Hepatocyte (in vitro differentiated cells): ENCODE data around the gene BMP6.

Source experiments
- EZH2 ChIP-seq: fragments of 200-600 bp; sonication (generic); IDR thresholded peaks from 2 replicates; pipeline ENCODE4 v1.6.1; 2016; ENCODE audit warnings: antibody characterized with exemption, mild to moderate bottlenecking, borderline replicate concordance
- TF ChIP-seq, protein P1 (sequence below): fragments of 200-600 bp; sonication (generic); IDR thresholded peaks from 2 replicates; pipeline ENCODE4 v1.5.1; 2016; ENCODE audit warnings: antibody characterized with exemption, mild to moderate bottlenecking; ENCODE audit not compliant: poor library complexity

DNA sequence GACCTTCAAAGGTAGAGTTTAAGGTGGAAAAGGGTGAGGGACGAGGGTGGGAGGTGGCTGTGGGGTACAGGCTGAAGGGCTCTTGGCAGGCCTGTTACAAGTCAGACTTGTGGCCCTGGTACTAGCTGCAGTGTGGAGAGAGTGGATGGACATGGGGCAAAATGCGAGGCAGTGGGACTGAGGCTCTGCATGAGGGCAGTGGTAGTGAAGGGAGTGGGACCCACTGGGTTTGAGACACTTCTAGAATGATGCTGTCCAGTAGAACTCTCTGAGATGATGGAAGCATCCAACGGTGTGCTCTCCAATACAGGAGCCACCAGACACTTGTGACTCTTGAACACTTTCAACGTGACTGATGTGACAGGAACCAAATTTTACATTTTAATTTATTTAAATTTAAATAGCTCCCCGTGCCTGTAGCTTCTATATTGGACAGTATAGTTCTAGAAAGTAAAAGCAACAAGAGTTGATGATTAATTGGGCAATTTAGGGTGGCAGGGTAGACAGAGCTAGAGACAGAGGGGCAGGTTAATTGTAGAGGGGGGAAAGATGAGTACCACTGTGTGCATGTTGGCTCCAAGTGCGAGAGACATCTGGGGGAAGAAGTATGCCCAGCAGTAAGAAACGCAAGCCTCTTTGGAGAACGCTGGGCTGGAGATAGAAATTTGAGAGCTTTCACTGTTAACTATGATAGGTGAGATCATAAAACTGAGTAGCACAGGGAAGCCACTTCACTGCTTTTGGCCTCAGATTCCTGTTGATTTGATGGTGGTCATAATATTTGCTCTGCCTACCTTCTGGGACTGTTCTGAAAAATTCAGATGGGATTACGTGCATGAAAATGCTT, 107.2 kb downstream of the BMP6 start:
- no peak for TF ChIP-seq EZH2
- TF ChIP-seq, protein P1, sequence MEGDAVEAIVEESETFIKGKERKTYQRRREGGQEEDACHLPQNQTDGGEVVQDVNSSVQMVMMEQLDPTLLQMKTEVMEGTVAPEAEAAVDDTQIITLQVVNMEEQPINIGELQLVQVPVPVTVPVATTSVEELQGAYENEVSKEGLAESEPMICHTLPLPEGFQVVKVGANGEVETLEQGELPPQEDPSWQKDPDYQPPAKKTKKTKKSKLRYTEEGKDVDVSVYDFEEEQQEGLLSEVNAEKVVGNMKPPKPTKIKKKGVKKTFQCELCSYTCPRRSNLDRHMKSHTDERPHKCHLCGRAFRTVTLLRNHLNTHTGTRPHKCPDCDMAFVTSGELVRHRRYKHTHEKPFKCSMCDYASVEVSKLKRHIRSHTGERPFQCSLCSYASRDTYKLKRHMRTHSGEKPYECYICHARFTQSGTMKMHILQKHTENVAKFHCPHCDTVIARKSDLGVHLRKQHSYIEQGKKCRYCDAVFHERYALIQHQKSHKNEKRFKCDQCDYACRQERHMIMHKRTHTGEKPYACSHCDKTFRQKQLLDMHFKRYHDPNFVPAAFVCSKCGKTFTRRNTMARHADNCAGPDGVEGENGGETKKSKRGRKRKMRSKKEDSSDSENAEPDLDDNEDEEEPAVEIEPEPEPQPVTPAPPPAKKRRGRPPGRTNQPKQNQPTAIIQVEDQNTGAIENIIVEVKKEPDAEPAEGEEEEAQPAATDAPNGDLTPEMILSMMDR: no peak
